Kidney (tissue), 14 donors: ENCODE measurements around the gene GMIP. TPM values are rescaled to one million over a fixed set of nuclear protein-coding genes. Genes with fewer than 3 reads are reported as not detected.

Experiments used
- DNase-seq, 5 donors: peaks; one replicate each; pipeline ENCODE4 v3.0.0-alpha.2; 2013 to 2020
- FAIRE-seq: peaks from 2 replicates; lab custom pipeline; 2012; peaks lifted over from hg19 to GRCh38; lab: Jason Lieb, UNC
- H3K27ac ChIP-seq, 2 donors: one replicate each; pipeline ENCODE4 v1.7.0; 2013; ENCODE audit warnings: low read depth in 2 of 2, low read length in 2 of 2, inconsistent platforms in 1 of 2
- H3K27me3 ChIP-seq: one replicate; pipeline ENCODE4 v1.7.1; 2013; ENCODE audit warnings: low read length, inconsistent platforms; ENCODE audit not compliant: control insufficient read depth, insufficient read depth
- H3K36me3 ChIP-seq, 3 donors: one replicate each; pipeline versions ENCODE4 v1.7.0 to v1.7.1; 2013; ENCODE audit warnings: low read length in 3 of 3, control low read depth in 1 of 3, inconsistent platforms in 1 of 3; ENCODE audit not compliant: insufficient read depth in 3 of 3, control insufficient read depth in 2 of 3
- H3K4me1 ChIP-seq, 3 donors: one replicate each; pipeline versions ENCODE4 v1.7.0 to v1.7.1; 2013; ENCODE audit warnings: low read length in 3 of 3, inconsistent platforms in 1 of 3, low read depth in 1 of 3; ENCODE audit not compliant: control insufficient read depth in 2 of 3, insufficient read depth in 2 of 3
- H3K4me3 ChIP-seq, 3 donors: one replicate each; pipeline versions ENCODE4 v1.7.0 to v1.8.1; 2013; ENCODE audit warnings: low read length in 3 of 3, control low read depth in 1 of 3, inconsistent platforms in 1 of 3
- H3K9ac ChIP-seq, 3 donors: one replicate each; pipeline versions ENCODE4 v1.7.0 to v1.7.1; 2013; ENCODE audit warnings: low read length in 3 of 3, control low read depth in 1 of 3, inconsistent platforms in 1 of 3
- H3K9me3 ChIP-seq, 3 donors: one replicate each; pipeline versions ENCODE4 v1.7.0 to v1.7.1; 2013; ENCODE audit warnings: low read length in 3 of 3, control low read depth in 1 of 3, inconsistent platforms in 1 of 3; ENCODE audit not compliant: control insufficient read depth in 2 of 3, insufficient read depth in 1 of 3
- CTCF ChIP-seq: IDR thresholded peaks from 3 replicates; pipeline ENCODE4 v1.5.1; 2012; ENCODE audit warnings: mild to moderate bottlenecking, moderate library complexity, borderline replicate concordance; ENCODE audit not compliant: insufficient read depth; ENCODE audit errors: extremely low read depth
- intact Hi-C: fragments of 100-400 bp; cut with DNase I; formaldehyde crosslinking; loops from one replicate; pipeline ENCODE4 v1.11.1; 2022
- polyA plus RNA-seq: library from polyadenylated mRNA; stranded (reverse); fragments of 350-450 nt; fragmentation: Illumina TruSeq; extraction: RNeasy Lipid Tissue Mini Kit (QIAGEN cat#74804); gene quantifications from one replicate; pipeline ENCODE4 v1.2.3, GENCODE V29; 2014; ENCODE audit warnings: low read depth, low replicate concordance; ENCODE audit not compliant: insufficient read depth
- total RNA-seq: library from RNA; stranded (reverse); fragmentation: NEBNext Ultra II Directional; extraction: Animal tissue kit (Norgen Biotek cat#: 25700); gene quantifications from one replicate; pipeline ENCODE4 v1.2.1, GENCODE V29; 2021
- donor health status: control.
- donor health status: control.
- donor health status: control.
- donor health status: control.
- donor health status: control.
- donor health status: DM: yes; HTN: yes; CAD: no.
- donor health status: Normal renal cell carcinoma (clear cell type).

GMIP gene
- total and polyA plus RNA-seq, 2 donors from 2014 or later: 3.3 to 18.8 TPM

DNA sequence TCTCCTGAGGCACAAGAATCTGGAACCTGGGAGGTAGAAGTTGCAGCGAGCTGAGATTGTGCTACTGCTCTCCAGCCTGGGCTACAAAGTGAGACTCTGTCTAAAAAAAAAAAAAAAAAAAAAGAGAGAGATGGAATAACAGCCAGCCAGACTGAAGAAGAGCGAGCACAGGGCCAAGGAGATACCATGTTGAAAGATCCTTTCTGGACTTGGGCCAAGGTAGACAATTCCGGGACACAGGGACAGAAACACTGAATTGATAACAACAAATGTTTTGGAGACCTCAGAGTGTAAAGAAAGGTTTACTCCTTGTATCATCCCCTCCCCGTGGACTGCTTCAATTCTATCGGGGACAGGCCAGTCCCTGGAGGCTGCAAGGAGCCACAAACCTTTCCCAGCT lies 20.1 kb downstream of the GMIP start:
- no peaks in the 10 kb centered on the region for H3K36me3 ChIP-seq
- intact Hi-C loops: no loop called here
- TF ChIP-seq CTCF: no peak

DNA sequence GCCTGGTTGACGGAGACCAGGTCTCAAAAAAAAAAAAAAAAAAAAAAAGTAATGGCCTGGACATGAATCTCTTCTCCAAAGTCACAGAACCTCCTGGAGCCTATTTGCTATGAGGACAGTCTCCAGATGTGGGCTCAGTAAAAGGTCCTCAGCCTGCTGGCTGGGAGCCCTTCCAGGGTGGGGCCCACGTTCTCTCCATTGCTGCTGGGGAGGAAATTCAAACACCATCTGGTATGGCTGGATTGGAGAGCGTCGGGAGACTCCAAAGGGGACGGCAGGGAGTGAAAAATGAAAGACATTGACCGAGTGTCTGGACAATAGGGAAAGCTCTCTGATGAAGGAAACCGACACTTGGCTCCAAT lies 23.6 kb downstream of the GMIP start:
- FAIRE-seq: no peak
- no peak for TF ChIP-seq CTCF

More for the DNA sequence above, 20.1 kb downstream of the GMIP start:
- Histone ChIP-seq H3K27ac (no peak overlapping the region), H3K4me3 (no peak overlapping the region), H3K9ac (no peak overlapping the region), H3K9me3 (no peaks in the 10 kb centered on the region), H3K4me1 (peaks cover 0 to 3% (median 0%) of the 10 kb centered on the region in 3 donors), H3K27me3 (no peaks in the 10 kb centered on the region)
- FAIRE-seq: no peak
- no peak for DNase-seq

DNA sequence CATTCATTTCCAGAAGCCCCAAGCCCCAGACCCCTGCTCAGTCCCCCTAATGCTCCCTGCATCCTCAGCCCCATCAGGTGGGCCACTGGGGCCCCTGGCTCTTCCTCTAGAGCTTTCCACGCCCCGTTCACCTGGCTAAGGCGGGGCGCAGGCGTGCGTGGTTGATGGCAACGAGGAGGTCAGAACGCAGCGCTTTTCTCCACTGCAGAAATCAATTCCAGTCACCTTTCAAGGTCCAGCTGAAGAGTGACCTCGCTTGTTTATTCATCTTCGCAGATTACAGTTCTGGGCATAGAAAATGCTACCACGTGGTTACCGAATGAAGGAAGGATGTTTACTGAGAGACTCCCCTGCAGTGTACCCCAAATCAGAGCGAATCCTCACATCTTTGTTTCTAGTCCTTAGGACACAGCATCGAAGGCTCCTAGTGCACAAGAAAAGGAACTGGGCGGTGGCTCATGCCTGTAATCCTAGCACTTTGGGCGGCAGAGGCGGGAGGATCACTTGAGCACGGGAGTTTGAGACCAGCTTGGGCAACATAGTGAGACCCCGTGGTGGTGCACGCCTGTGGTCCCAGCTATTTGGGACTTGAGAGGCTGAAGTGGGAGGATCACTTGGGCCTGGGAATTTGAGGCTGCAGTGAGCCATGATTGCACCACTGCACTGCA lies 24.1 kb downstream of the GMIP start:
- H3K4me1 ChIP-seq: no peaks in the 10 kb centered on the region
- peak overlapping the region in 1 of 3 donors; percentile 53 for H3K4me3 ChIP-seq
- intact Hi-C loops: no loop called here
- H3K9me3 ChIP-seq: no peaks in the 10 kb centered on the region
- no peaks in the 10 kb centered on the region for H3K36me3 ChIP-seq
- H3K27ac ChIP-seq: no peak overlapping the region
- no peak for TF ChIP-seq CTCF
- no peaks in the 10 kb centered on the region for H3K27me3 ChIP-seq
- no peak for DNase-seq
- no peak for FAIRE-seq
- no peak overlapping the region for H3K9ac ChIP-seq

More for the DNA sequence above, 23.6 kb downstream of the GMIP start:
- H3K27me3 ChIP-seq: no peaks in the 10 kb centered on the region
- no peaks in the 10 kb centered on the region for H3K36me3 ChIP-seq
- no peaks in the 10 kb centered on the region for H3K4me1 ChIP-seq
- no peak overlapping the region for H3K4me3 ChIP-seq
- H3K9ac ChIP-seq: no peak overlapping the region
- no peak for DNase-seq
- no peaks in the 10 kb centered on the region for H3K9me3 ChIP-seq
- no peak overlapping the region for H3K27ac ChIP-seq
- intact Hi-C loops: no loop called here
